ENCODE results near the gene IRF7.

Gene IRF7

GRCh38 chr11:563812-564578, 51.8 kb downstream of the IRF7 start:
- no peak for DNase-seq (ENCODE audit: low read depth in 2 of 2)

GRCh38 chr11:563066-563811, 52.5 kb downstream of the IRF7 start:
- DNase-seq (ENCODE audit: low read depth in 2 of 2): no peak

All from stimulated activated CD4-positive, alpha-beta T cell treated with anti-CD3 and anti-CD28 coated beads, Interleukin-4, amount 100 ng/mL, for 48 hours (primary cell).